NCI-H2196 treated with DMSO at 0.1 percent for 48 hours (cell line): ENCODE measurements around the gene ZNF639.
"Not testable (repeated sequence)": the region's sequence is repeated elsewhere in the genome, so short reads cannot be mapped to it uniquely, and the experiment has no call there.

Experiments
- DNase-seq: peaks from one replicate; lab custom pipeline; 2025; ENCODE audit not compliant: unreplicated experiment; lab: John Stamatoyannopoulos, UW

Gene ZNF639, protein sequence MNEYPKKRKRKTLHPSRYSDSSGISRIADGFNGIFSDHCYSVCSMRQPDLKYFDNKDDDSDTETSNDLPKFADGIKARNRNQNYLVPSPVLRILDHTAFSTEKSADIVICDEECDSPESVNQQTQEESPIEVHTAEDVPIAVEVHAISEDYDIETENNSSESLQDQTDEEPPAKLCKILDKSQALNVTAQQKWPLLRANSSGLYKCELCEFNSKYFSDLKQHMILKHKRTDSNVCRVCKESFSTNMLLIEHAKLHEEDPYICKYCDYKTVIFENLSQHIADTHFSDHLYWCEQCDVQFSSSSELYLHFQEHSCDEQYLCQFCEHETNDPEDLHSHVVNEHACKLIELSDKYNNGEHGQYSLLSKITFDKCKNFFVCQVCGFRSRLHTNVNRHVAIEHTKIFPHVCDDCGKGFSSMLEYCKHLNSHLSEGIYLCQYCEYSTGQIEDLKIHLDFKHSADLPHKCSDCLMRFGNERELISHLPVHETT

DNA sequence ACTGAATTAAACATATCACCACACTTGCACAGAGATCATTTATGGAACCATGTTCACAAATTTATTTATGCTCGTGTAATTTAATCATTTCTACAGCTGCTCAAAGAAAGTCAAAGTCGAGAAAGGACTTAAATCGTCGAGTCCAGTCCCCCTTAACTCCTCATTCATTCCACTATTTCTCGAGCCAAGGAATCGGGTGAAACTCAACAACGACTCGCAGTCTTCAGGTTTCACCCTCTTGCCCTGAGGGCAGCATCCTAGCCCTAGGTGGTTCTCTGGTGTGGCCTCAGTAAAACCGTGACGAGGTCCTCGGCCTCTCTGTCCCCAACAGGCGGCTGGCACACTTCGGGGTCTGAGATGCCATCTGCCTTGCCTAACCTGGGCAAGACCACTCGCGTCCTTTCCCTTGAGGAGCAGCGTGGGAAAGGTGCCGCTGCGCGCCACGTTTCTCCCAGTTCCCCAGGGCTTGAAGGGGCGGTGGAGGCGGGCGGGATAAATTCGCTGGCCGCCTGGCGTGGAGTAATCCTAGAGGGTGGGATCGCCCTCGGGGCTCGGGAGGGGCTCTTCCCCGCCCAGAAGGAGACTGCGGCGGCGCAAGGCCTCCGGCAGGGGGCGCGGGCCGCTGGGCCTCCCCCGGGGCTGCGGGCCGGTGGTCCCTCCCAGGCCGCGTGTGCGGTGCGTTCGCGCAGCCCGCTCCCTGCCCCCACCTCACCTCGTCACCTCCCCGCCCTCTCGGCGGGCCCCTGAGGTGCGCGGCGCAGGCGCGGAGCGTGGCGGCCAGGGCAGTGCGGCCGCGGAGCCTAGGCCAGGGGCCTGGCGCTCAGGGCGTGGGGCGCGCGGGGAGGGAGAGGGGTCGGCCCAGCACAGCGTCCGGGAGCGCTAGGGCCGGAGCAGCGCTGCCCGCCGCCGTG lies at the start of gene ZNF639:
ZNF639 (plus strand) TSS at position 746 of the 911 bp plus-strand sequence. CDS start 5,263 bp downstream, outside the sequence.
- DNase-seq = peak; percentile 95

DNA sequence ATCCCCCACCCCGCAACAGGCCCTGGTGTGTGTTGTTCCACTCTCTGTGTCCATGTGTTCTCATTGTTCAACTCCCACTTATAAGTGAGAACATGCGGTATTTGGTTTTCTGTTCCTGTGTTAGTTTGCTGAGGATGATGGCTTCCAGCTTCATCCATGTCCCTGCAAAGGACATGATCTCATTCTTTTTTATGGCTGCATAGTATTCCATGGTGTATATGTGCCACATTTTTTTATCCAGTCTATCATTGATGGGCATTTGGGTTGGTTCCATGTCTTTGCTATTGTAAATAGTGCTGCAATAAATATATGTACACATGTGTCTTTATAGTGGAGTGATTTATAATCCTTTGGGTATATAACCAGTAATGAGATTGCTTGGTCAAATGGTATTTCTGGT lies 48.4 kb upstream of the ZNF639 start:
- not testable (repeated sequence) for DNase-seq

DNA sequence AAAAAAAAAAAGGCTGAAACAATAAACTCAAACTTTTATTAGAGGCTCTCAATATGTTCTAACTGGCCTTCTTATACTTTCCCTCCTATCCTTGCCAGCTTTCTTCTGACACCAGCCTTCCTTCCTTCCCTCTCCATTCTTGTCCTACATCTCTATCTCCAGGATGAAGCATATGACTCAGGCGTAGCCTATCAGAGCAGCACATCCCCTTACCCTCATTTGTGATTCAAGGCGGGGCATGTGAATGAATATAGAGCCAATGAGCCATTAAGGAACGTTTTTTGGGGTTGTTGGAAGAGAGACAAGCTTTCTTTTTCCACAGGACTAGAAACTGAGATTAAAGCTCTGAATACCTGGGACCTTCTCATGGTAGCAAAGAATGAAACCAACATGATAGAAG lies 46.8 kb upstream of the ZNF639 start:
- DNase-seq = no peak

DNA sequence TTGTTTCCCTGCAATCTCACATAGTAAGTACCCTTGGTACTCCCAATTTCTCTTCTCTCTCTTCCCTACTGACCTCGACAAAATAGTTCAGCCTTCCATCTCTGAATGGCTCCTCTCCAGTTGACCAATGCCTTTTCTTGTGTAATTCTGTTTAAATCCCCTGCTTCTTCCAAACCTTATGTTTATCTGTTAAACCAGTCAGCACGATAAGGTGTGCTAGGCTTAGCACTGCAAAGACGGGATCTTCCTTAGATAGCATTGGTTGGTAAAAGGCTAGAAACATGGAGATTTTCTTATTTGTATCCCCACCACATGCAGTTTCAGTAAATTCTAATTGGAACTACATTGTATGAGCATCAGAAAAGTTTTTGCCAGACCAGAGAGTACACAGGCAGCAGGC lies 46.1 kb upstream of the ZNF639 start:
- DNase-seq = no peak

DNA sequence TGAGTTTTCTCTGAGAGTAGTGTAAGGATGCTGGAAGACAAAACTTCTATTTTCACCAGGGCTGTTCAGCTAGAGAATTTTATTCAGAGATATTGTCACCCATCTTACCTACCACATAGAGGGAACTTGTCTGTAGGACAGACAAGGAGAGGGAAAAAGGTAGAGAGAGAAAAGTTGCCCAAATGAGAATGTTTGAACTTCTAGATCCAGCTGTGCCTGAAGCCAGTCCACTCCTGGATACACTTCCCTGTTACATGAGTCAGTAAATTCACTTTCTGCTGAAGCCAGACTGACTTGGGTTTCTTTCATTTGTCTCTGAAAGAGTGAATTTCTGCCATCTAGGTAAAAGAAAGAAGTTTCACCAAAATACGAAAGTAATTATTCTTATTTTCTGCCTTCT lies 44.7 kb upstream of the ZNF639 start:
- DNase-seq = no peak

DNA sequence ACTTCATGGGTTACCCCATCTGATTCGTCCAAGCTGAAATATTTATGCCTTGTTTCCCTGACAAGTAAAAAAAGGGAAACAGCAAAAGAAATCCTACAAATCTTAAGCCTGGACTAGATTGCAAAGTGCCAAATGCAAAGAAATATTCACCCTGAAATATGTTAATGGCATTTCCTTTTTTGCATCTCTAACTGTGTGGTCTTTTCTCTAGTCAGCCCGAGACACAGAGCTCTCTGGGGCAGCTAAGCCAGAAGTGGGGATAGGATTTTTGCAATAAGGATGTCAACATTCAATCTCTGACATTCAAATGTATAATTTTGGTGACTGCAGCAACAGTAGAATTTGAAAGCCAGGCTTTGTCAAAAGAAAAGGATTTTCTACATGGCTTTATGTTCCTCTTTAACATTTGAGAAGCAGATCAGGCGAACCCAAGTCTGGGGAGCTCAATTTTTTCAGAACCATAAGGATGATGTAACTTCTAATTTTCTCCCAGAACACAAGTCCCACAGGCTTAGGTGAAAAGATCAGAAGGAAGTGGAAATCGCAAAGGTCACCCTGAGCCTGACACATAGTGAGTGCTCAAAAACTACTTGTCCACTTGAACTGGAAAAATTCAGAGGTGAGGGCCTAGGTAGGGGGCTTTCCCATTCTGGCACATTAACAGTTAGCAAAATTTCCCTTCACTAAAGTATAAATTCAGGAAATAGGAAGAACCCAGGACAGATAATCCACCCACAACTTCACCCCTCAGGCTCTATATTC lies 43.7 kb upstream of the ZNF639 start:
- DNase-seq = no peak

DNA sequence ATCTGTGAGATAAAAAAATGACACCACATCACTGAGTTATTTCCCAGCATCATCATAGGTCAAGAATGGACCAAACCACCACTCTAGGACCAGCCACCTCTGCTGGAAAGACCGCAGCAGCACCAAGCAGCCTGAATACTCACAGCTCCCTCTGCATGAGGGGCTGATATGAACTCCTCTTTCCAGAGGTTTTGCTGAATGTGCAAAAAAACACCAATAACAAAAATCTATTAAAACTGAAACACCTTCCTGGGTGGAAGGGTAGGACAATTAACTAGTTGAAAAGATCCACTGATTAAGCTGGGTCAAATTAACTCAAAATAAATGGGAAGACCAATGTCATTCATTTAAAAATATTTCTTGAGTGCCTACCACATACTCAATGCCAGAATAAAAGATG lies 43.0 kb upstream of the ZNF639 start:
- no peak for DNase-seq

DNA sequence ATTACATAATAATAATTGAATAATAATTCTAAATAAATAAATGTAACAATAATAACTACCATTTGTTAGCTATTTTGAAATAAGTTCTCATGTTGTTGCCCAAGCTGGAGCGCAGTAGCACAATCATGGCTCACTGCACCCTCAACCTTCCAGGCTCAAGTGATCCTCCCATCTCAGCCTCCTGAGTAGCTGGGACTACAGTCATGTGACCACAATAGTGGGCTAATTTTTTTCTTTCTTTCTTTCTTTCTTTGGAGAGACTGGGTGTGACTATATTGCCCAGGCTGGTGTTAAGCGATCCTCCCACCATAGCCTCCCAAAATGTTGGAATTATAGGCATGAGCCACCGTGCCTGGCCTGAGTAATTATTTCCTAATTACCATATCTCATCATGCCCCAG lies 41.0 kb upstream of the ZNF639 start:
- DNase-seq = no peak

DNA sequence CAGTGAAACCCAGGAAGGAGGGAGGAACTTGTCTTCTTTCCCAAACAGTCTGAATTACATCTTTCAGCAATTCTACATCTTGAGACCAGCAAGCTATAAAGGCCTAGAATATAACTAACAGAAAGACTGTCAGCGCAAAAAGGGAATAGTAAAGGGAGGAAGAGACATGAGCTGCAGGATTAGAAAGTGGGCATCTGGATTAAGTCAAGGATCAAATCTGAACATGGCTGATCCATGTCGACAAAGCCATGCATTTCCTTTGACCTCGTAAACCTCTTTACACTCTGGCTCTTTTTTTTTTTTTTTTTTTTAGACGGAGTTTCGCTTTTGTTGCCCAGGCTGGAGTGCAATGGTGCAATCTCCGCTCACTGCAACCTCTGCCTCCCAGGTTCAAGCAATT lies 36.5 kb upstream of the ZNF639 start:
- DNase-seq = no peak

DNA sequence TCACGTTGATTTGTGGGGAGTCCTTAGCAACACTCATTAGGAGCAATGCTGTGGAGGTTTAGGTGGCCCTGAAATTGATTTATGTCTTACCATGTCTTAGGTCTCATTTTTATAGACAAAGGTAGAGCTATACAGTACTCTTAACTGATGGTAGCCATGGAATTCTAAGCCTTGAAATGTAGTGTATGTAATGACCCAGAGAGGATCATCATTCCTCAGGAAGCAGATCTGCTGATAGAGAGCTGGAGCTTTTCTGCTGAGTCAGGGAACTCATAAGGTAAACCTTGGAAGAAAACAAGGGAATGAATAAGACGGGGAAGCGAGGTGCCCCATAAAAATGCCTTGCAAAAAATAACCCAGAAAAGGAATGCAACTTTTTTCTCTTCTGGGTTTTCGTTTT lies 34.0 kb upstream of the ZNF639 start:
- no peak for DNase-seq

DNA sequence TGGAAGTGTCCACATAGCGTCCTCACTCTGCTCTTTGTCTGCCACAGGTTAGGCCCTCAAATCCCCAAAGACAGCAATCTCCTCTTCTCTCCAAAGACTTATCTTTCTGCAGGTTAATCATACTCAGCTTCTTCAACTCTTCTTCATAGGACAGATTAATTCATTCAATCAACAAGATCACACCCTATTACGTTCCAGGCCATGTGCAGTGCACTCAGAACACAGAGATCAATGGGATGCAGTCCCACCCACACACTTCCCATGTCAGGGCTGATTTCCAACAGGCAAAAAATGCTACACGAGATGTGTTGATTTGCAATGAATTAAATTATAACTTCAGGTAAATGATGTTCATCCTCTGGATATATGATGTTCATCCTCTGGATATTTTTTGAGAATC lies 33.5 kb upstream of the ZNF639 start:
- no peak for DNase-seq

DNA sequence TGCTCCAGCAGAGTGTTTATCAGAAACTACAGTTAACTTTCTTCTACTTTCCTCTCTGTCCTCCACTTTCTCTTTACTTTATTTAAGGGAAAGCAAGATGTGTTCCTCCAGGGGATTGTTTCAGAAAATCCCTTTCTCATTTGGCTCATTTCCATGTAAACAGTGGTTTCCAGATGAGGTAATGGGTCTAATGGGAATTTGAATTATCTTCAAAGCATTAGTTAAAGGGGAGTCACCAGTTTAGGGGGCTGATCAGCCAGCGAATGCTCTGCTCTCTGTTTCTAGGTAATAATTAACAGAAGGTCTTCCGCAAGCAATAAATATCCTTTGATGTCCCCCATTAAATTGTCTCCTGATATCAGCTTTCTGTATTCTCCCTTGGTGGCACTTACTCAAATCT lies 30.4 kb upstream of the ZNF639 start:
- no peak for DNase-seq

DNA sequence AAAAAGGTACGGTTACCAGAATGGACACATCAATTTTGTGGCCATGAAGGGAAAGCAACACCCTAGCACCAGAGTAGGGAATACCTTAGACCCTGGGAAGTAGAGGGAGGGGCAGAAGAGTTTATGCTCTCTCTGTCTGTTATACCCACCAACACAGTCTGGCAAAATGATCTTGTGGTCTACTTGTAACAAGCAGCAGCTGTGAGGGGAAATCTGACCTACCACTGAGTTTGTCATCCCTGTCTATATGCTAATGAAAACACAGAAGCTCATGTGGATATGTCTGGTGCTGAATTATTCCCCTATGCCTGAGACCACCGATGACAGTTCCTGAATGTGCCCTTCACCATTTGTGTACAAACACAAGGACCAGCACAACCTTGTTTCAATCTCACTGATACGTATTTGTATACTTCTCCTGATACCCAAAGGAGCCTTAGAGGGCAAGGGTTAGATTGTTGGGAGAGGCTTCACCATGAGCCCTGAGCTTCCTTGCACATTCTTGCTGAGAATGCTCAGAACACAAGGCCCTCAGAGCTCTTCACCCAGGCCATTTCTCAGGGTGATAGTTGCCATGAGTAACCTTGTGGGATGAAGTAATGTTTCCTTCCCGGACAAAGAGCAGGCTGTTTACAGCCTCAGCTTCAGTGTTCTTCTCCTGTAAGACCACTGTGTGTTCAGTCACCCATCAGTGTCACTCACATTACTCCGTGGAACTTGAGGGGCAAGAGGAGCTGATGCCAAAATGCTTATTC lies 24.7 kb upstream of the ZNF639 start:
- no peak for DNase-seq

DNA sequence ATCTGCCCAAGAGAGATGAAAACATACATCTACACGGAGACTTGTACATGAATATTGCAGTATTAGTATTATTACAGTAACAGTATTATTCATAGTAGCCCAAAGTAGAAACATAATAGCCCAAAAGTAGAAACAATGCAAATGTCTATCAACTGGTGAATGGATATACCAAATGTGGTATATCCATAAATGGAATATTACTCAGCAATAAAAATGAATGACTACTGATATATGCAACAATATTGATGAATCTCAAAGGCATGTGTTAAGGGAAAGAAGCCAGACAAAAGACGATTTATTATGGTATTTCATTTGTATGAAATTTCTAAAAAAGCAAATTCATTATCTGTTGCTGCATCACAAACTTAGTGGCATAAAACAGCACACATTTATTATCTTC lies 23.5 kb upstream of the ZNF639 start:
- no peak for DNase-seq

DNA sequence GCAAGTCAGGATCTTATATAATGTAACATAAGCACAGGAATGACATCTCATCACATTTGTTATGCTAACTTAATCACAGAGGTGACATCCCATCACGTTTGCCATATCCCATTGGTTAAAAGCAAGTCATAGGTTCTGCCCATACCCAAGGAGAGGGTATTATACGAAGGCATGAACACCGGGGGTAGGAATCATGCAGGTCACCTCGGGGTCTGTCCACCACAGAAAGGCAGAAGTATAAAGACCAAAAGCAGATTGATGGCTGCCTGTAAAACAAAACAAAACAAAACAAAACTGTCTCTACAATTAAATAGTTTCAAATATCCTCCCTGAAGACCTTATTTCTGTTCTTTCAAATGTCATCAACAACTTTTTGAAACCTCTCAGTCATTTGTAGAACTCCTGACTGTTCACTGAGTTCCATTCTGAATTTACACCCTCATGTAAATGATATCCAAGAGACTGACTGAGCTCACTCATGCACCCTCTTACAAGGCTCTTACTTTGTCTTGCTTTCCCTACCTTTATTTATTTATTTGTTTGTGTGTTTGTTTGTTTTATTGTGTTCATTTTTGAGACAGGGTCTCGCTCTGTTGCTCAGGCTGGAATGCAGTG lies 22.7 kb upstream of the ZNF639 start:
- no peak for DNase-seq

DNA sequence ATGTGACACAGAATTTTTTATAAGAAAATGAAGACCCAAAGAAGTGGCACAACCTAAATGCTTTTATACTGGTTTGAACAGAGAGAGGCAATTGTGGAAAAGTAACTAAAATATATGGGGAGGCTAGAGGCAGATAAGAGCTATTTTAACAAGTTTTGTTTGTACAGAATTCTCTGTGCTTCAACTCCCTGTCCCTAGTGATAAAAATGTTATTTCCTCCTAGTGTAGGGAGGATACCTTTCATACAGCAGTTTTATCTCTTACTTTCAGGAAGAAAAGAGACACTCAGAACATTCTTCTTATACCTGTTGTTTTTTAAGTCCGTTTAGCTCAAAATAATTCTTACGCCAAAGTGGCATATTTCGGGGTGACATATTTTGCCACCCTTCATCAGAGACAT lies 21.2 kb upstream of the ZNF639 start:
- no peak for DNase-seq

DNA sequence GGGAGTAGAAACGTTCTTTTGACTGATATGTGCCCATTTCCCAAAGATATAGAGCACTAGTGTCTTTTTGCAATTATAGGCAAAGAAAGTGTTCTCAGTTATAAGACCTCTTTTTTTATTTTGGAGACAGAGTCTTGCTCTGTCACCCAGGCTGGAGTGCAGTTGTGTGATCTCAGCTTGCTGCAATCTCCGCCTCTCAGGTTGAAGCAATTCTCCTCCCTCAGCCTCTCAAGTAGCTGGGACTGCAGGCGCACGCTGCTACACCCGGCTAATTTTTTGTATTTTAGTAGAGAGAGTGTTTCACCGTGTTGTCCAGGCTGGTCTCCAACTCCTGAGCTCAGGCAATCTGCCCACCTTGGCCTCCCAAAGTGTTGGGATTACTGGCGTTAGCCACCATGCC lies 20.7 kb upstream of the ZNF639 start:
- DNase-seq = no peak

DNA sequence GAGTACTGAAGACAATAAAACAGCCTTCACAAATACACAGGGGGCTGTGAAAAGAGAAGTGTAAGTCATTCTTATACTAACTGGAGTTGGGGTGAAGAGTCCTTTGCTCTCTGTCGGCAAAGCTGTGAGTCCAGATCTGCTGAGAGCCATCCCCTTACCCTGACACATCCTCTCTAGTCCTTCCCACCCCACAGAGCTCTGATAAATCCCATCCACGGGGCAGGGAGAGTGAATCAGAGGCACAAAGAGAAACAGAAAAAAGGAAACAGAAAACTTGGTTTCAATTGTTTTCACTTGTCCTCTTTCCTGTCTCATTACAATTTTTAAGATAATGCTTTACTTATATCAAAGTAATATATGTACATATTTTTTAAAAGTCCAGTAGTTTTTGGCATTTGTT lies 18.2 kb upstream of the ZNF639 start:
- no peak for DNase-seq

DNA sequence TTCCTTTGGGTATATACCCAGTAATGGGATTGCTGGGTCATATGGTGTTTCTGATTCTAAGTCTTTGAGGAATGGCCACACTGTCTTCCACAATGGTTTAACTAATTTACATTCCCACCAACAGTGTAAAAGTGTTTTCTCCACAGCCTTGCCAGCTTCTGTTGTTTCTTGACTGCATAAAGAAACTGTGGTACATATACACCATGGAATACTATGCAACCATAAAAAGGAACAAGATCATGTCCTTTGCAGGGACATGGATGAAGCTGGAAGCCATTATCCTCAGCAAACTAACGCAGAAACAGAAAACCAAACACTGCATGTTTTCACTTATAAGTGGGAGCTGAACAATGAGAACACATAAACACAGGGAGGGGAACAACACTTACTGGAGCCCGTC lies 15.5 kb upstream of the ZNF639 start:
- not testable (repeated sequence) for DNase-seq

DNA sequence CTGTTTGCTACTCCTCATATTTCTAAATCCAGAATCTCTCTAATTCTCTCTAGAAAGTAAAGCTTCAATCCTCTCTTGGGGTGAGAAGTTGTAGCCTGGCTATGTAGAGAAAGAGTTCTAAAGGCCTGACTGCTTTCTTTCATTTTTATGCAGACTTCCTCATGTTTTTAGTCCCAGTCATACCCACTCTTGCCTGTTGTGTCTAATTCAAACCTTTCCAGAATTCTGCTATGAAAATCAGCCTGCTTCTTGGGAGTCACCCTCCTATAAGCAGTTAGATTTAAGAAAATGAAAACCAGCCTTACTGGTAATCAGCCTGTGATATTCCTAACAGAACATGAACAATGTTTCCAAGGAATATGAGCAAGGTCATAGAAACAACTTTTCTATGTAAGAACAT lies 14.8 kb upstream of the ZNF639 start:
- DNase-seq = no peak
